Heart left ventricle (tissue), 16 donors: Measurements from ENCODE around the gene KCNJ6. TPM values are rescaled to one million over a fixed set of nuclear protein-coding genes. Genes with fewer than 3 reads are reported as not detected.

Experiments
- ATAC-seq, 4 donors: fragments of 200-7000 bp; cut with Tn5 transposase; one replicate each; pipeline ENCODE4 v1.9.1; 2020 to 2022; ENCODE audit warnings: moderate library complexity in 4 of 4, mild to moderate bottlenecking in 3 of 4, moderate number of reproducible peaks in 1 of 4
- DNase-seq, 5 donors: peaks; one replicate each; pipeline ENCODE4 v3.0.0-alpha.2; 2020
- H3K27ac ChIP-seq, 12 donors: fragments of 200-600 bp; sonication (generic) in 4 of 12; one replicate each; pipeline versions ENCODE4 v1.5.0 to v1.8.0; 2016 to 2022; ENCODE audit warnings: mild to moderate bottlenecking in 2 of 12
- H3K27me3 ChIP-seq, 9 donors: fragments of 200-600 bp; sonication (generic) in 2 of 9; one replicate each; pipeline versions ENCODE4 v1.5.1 to v1.8.0; 2016 to 2022; ENCODE audit warnings: mild to moderate bottlenecking in 3 of 9
- H3K36me3 ChIP-seq, 9 donors: fragments of 200-600 bp; sonication (generic) in 2 of 9; one replicate each; pipeline versions ENCODE4 v1.5.0 to v1.8.0; 2018 to 2022; ENCODE audit warnings: mild to moderate bottlenecking in 2 of 9
- H3K4me1 ChIP-seq, 12 donors: fragments of 200-600 bp; sonication (generic) in 4 of 12; one replicate each; pipeline versions ENCODE4 v1.5.0 to v1.8.0; 2016 to 2022; ENCODE audit warnings: mild to moderate bottlenecking in 3 of 12
- H3K4me3 ChIP-seq, 12 donors: fragments of 200-600 bp; sonication (generic) in 4 of 12; one replicate each; pipeline versions ENCODE4 v1.5.0 to v1.8.0; 2017 to 2022; ENCODE audit warnings: mild to moderate bottlenecking in 9 of 12, moderate library complexity in 4 of 12
- H3K9me3 ChIP-seq, 12 donors: fragments of 200-600 bp; sonication (generic) in 4 of 12; one replicate each; pipeline versions ENCODE4 v1.5.0 to v1.8.0; 2016 to 2022; ENCODE audit warnings: mild to moderate bottlenecking in 1 of 12
- CTCF ChIP-seq, 12 donors: fragments of 200-600 bp; sonication (generic) in 4 of 12; IDR thresholded peaks; one replicate each; pipeline versions ENCODE4 v1.5.0 to v1.8.0; 2018 to 2022; ENCODE audit warnings: antibody characterized with exemption in 12 of 12, mild to moderate bottlenecking in 5 of 12
- POLR2A ChIP-seq, 2 donors: fragments of 450-650 bp; IDR thresholded peaks; one replicate each; pipeline ENCODE4 v1.6.1; 2017; ENCODE audit warnings: antibody characterized with exemption in 2 of 2, mild to moderate bottlenecking in 2 of 2, moderate library complexity in 2 of 2
- whole genome bisulfite sequencing, 4 donors: extraction: QIAGEN DNeasy Blood & Tissue Kit in 2 of 4; methylation state at CpG; one replicate each; pipeline versions ENCODE4 v1.1.5 to v1.1.7; 2013 to 2018; 5-methylcytosine and 5-hydroxymethylcytosine counted together
- intact Hi-C, 10 donors: fragments of 100-400 bp; cut with DNase I; formaldehyde crosslinking; loops; one replicate each; pipeline versions ENCODE4 v1.11.1 to v1.14.2; 2022
- polyA plus RNA-seq, 2 donors: library from polyadenylated mRNA; stranded (reverse); fragments of 200-250 nt; gene quantifications; one replicate each; pipeline ENCODE4 v1.2.3, GENCODE V29; 2013
- total RNA-seq, 9 donors: library from RNA; depleted of rRNA in 2 of 9; stranded (reverse); fragments of >200 nt in 2 of 9; fragmentation: NEBNext Ultra II Directional in 3 of 9; extraction: Animal tissue kit (Norgen Biotek cat#: 25700) in 3 of 9; gene quantifications; one replicate each; pipeline versions ENCODE4 v1.1.0 to v1.2.4, GENCODE V29; 2016 to 2023
- donor health status: ischemic (EF 13 %, LVEDD 7.1; RV severe dilation, severe dysfunction).
- donor health status: healthy with polysubstance abuse.
- donor health status: DM: no; HTN: yes; CAD: no.
- donor health status: DM: no; HTN: no; CAD: no.
- donor health status: ischemic (EF 25% LVEDD 6.9; RV normal size, moderate dysfunction).
- donor health status: ischemic (EF 25% LVEDD 5.7; RV mildly dilated, moderate dysfunction).
- donor health status: healthy.
- donor health status: DM: yes; HTN: yes; CAD: no.
- donor health status: ischemic (EF 35%, LVEDD 5.7; RV mildly dilated, moderate dysfunction).
- donor health status: nonischemic (EF 11% LVEDD 7.7; RV severe dilation, severe dysfunction).
- donor health status: DM: yes; HTN: yes; CAD: no.
- donor health status: PGD.
- donor health status: ischemic (EF 29% LVEDD 5.4; RV normal size, mild dysfunction).
- donor health status: nonischemic (EF 23%, LVEDD 6.1; RV moderate dilation, normal function).

The KCNJ6 gene
- total and polyA plus RNA-seq, 11 donors, result not detected

GRCh38 chr21:37606549-37606948 is 309.7 kb downstream of the KCNJ6 start:
- ATAC-seq, result no peak
- TF ChIP-seq POLR2A (IDR thresholded peaks at IDR 0.05) (no peak), CTCF (IDR thresholded peaks at IDR 0.05) (no peak)
- no peak overlapping the region for H3K4me3 ChIP-seq

GRCh38 chr21:37605006-37605405 is 311.3 kb downstream of the KCNJ6 start:
- intact Hi-C loops, result loop anchor here in 1 of 10 donors (10.0 kb wide), 1 partner anchor 70 kb away; no protein-coding TSS in a partner anchor

More at GRCh38 chr21:37606549-37606948, 309.7 kb downstream of the KCNJ6 start:
- Histone ChIP-seq H3K36me3 (no peaks in the 10 kb centered on the region), H3K27ac (no peak overlapping the region), H3K4me1 (no peaks in the 10 kb centered on the region), H3K9me3 (no peaks in the 10 kb centered on the region), H3K27me3 (no peaks in the 10 kb centered on the region)
- no peak for DNase-seq
- 82 to 91% (median 90%) methylated on average over 10 of the region's 10 CpGs for WGBS, 4 donors
- intact Hi-C loops, result loop anchor here in 1 of 10 donors (10.0 kb wide), 1 partner anchor 68 kb away; no protein-coding TSS in a partner anchor

GRCh38 chr21:37603129-37603528 is 313.1 kb downstream of the KCNJ6 start:
- Histone ChIP-seq H3K36me3 (no peaks in the 10 kb centered on the region), H3K27me3 (no peaks in the 10 kb centered on the region), H3K4me3 (no peak overlapping the region), H3K27ac (no peak overlapping the region), H3K4me1 (no peaks in the 10 kb centered on the region), H3K9me3 (no peaks in the 10 kb centered on the region)
- no peak for ATAC-seq
- 85 to 95% (median 90%) methylated on average over 2 of the region's 2 CpGs for WGBS, 4 donors
- no peak for TF ChIP-seq POLR2A (IDR thresholded peaks at IDR 0.05)
- no peak for TF ChIP-seq CTCF (IDR thresholded peaks at IDR 0.05)
- no peak for DNase-seq
- intact Hi-C loops, result loop anchor here in 1 of 10 donors (10.0 kb wide), 1 partner anchor 72 kb away; no protein-coding TSS in a partner anchor

More at GRCh38 chr21:37605006-37605405, 311.3 kb downstream of the KCNJ6 start:
- no peaks in the 10 kb centered on the region for H3K27me3 ChIP-seq
- H3K36me3 ChIP-seq, result no peaks in the 10 kb centered on the region
- no peak overlapping the region for H3K4me3 ChIP-seq
- H3K9me3 ChIP-seq, result no peaks in the 10 kb centered on the region
- no peak overlapping the region for H3K27ac ChIP-seq
- DNase-seq (no peak), ATAC-seq (no peak)
- H3K4me1 ChIP-seq, result no peaks in the 10 kb centered on the region
- TF ChIP-seq CTCF (IDR thresholded peaks at IDR 0.05) (no peak), POLR2A (IDR thresholded peaks at IDR 0.05) (no peak)

- Histone ChIP-seq H3K27ac (no peak overlapping the region), H3K27me3 (no peaks in the 10 kb centered on the region), H3K36me3 (no peaks in the 10 kb centered on the region), H3K4me3 (no peak overlapping the region), H3K9me3 (no peaks in the 10 kb centered on the region), H3K4me1 (no peaks in the 10 kb centered on the region)
- TF ChIP-seq POLR2A (IDR thresholded peaks at IDR 0.05) (no peak), CTCF (IDR thresholded peaks at IDR 0.05) (no peak)
- WGBS, 4 donors, result 91 to 95% (median 94%) methylated on average over 5 of the region's 5 CpGs
- intact Hi-C loops, result loop anchor here in 1 of 10 donors (10.0 kb wide), 1 partner anchor 73 kb away; no protein-coding TSS in a partner anchor
- DNase-seq, result no peak
- ATAC-seq, result no peak
Observed at GRCh38 chr21:37601915-37602314, 314.3 kb downstream of the KCNJ6 start.
